ENCODE results near the gene ESPN.
"Not testable (repeated sequence)": the region's sequence is repeated elsewhere in the genome, so short reads cannot be mapped to it uniquely, and the experiment has no call there.

ESPN gene

DNA sequence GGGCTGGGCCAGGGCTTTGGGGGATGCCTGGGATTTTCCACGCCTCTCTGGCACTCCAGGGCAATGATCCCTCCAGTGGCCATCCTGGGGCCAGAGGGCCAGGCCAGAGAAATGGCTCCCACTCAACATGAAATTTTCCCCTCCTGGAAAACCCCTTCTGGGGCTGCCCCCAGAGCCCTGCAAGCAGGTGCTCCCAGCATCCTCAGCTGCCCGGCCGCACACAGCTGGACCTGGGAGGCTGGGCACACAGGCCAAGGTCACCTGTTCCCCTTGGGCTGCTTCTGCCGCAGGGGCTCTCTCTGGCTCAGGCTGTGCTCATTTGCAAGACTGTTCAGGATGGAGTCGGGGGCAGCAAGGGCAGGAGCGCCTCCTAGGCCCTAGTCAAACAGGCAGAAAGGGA is 3.9 kb downstream of the ESPN start:
- DNase-seq: not testable (repeated sequence)

DNA sequence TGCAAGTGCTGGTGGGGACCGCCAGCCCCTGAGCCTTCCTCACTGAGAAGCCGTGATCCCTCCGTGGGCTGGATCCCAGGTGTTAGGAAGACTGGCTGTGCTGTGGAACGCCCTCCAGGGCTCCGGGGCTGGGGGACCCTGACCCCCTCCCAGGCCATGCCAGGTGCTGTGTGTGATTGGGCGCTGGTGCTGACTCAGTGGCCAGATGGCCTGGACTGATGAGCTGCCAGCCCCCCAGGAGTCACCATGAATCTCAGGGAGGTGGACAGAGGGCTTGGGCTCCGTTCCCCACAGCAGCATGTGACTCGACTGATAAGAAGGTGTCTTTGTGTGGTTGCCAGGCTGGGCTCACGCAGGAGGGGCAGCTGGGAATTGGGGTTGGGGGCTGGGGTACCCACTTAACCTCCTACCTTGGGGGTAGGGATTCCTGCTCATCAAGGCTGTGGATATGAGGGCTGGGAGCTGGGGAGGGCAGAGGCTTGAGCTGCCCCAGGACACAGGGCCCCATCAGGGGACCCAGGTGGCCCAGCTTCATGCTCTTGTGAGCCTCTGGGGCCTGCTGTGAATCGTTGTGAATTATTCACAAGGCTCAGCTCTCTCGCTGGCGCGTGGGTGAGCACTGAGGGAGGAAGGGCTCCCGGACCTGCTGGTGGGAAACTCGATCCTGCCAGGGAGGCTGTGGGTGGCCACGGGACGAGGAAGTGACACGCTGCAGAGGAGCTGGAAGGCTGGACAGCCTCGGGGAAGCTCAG is 5.3 kb downstream of the ESPN start:
- not testable (repeated sequence) for DNase-seq

DNA sequence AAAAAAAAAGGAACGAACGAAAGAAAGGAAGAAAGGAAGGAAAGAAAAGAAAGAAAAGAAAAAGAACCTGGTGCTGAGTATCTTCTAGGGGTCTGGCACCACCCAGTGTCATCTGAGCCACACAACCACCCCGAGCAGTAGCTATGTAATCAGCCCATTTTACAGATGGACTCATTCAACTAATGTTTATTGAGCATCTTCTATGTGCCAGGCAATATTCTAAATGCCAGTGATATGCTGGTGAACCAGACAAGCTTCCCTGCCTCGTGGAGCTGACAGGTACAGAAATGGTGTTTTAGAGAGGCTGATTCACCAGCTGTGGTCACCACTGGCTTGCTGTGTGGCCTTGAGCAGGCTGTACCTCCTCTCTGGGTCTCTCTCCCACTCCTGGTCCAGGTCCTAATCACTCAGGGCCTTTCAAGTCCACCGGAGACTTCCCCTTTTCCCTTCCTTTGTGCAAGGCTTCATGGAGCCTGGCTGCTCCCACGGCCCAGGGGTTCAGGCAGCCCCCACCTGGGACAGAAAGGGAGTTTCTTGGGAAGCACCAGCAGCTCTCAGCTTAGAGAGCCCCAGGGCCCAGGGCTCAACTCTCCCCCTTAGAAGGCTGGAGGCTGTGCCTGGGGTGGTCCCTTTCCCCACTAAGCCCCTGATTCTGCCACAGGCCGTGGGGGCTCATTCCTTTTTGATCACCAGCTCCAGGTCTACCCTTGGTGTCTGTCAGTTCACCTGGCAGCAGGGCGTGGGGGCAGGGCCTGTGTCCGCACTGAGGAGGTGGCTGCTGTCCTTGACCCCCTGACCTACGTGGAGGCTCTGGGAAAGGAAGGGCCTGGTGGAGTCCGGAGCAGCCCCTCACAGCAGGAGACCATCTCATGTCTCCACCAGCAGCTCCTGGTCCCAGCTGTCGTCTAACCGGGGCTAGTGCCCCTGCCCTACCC is 7.3 kb downstream of the ESPN start:
- not testable (repeated sequence) for DNase-seq

DNA sequence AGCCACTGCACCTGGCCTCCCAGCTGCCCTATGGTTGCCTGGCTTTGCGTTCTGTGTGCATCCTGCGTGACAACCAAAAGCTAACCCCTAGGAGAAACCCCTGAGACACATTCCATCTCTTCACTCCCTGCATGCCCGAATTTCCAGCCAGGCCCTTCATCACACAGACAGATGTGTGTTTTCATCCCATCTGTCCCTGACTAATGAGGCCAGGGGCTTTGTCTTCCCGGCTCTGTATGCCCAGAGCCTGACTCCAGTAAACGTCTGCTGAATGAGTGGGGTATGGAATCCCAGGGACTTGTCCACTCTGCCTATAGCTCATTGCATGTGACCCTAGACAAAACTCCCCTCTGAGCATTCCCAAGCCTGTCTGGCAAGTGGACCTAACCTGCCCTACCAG is 9.6 kb downstream of the ESPN start:
- DNase-seq: no peak

DNA sequence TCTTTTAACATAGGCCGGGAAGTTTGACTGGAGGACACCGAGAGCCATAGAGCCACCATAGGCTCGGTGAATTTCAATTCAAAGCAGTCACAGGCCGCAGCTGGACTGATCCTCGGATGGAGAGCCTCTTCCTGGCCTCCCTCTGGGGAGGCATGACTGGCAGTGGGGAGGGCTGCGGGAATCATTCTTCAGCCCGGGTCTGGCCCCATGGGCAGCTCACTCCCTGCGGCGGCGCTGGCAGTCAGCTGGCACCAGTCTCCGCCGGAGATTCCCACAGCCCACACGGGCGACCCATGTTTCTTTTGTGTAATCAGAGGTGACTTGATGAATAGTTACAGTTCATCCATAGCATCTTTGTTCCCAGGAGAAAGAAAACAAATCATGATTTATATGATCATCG is 10.6 kb downstream of the ESPN start:
- no peak for DNase-seq

DNA sequence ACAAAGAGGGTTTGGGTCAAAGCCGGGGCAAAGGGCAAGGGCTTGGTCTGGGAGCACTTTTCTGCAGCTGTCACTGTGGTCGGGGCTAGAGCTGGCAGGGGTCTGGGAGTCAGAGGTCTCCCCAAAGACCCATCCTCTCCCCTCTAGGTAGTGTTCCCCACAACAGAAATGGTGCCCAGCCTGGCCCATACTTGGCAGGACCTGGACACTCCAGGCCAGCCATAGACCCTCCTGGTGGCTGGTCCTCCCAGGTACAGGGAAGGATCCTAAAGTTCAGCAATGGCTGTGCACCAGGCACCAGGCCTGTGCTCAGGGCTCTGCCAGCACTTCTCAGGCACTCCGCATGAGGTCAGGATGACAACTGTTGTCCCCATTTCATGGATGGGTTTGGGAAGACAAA is 11.0 kb downstream of the ESPN start:
- DNase-seq: no peak

DNA sequence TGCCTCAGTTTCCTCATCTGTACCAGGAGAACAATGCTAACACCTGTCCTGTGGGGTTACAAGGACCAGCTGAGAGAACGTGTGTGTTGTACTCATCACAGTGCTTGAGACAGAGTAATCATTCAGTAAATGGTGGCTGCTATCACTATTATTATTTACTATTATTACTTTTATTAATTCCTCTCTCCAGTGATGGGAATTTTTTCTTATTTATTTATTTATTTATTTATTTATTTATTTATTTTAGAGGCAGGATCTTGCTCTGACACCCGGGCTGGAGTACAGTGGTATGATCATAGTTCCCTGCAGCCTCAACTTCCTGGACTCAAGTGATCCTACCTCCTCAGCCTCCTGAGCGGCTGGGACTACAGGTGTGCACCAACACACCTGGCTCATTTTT is 11.7 kb downstream of the ESPN start:
- not testable (repeated sequence) for DNase-seq

DNA sequence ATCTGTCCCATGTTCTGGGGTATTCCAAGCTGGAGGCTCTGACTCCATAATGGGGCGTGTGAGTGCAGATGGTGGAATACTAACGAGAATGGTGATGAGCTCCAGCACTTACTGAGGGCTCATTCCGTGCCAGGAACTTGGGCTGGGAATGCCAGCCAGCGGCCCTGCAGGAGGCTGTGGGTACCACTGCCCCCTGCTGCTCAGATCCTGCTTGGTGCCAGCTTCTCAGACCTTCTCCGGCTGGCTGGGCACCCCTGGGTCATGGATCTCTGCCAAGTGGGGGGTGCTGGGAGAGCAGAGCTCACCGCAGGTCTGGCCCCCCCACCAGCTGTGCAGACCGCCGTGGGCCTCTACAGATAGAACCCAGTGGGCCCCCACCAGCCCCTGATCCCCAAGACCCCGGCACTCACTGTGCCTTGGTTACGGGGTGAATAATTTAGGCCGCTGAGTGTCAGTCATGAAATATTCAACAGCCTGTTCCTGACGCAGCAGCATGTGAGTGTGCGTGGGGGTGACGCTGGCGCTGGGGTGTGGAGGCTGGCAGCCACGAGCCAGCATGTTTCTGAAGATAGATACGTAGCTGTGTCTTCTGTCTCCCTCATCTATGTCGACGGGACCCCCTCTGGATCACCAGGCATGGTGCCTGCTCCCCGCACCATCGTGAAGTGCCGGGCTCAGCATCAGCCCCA is 12.6 kb downstream of the ESPN start:
- DNase-seq: not testable (repeated sequence)

DNA sequence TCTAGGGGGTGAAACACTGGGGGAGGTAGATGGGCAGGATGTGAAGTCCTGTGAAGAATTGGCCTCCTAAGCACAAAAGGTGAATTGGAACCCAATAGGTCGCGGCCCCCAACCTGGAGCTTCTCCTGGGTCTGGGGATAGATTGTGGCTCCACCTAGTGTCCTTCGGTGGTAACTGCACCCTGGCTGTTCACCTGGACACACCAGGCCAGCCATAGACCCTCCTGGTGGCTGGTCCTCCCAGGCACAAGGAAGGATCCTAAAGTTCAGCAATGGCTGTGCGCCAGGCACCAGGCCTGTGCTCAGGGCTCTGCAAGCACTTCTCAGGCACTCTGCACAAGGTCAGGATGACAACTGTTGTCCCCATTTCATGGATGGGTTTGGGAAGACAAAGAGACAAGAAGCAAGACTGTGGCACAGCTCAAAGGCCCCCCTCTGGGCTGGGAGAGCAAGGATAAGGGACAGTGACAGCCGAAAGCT is 13.5 kb downstream of the ESPN start:
- DNase-seq: peak; percentile 37 to 60 (median 45)

DNA sequence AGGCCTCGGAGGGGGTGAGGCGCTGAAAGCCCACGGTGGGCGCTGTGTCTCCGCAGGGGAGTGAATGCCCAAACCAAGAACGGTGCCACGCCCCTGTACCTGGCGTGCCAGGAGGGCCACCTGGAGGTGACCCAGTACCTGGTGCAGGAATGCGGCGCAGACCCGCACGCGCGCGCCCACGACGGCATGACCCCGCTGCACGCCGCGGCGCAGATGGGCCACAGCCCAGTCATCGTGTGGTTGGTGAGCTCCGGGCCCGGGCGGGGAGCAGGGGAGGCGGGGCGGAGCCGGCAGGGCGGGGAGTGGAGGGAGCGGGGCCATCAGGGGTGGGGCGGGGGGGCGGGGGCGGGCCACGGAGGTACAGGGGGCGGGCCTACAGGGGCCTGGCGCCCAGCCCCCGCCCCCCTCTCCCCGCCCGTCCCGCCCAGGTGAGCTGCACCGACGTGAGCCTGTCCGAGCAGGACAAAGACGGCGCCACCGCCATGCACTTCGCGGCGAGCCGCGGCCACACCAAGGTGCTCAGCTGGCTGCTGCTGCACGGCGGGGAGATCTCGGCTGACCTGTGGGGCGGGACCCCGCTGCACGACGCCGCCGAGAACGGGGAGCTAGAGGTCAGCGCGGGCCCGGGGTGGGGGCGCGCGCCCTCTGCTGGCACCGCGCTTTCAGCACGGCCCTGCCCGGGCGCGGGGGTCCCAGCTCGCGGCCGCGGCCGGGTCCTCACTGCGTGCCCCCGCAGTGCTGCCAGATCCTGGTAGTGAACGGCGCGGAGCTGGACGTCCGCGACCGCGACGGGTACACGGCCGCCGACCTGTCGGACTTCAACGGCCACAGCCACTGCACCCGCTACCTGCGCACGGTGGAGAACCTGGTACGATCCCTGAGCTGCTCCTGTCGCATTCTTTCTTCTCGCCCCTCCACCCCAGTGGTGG is 15.9 kb downstream of the ESPN start:
- peak; percentile 20 to 59 (median 44) for DNase-seq

DNA sequence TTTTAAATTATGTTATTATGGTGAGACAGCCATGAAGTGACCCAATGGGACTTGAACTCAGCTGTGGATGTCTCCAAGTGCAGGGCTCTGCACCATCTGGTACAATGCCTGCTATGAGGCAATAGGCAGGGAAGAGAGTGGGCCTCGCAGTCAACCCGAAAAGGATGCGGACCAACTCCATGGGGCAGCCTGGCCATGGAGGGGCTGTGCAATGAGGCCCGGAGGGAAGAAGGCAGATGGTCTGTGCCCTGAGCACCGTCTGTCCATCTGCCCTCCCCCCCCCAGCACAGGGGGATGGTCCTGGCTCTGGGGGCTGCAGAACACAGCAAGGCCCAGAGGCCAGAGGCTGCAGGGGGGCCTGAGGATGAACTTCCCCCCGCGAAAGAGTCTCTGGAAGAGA is 17.0 kb downstream of the ESPN start:
- no peak for DNase-seq

DNA sequence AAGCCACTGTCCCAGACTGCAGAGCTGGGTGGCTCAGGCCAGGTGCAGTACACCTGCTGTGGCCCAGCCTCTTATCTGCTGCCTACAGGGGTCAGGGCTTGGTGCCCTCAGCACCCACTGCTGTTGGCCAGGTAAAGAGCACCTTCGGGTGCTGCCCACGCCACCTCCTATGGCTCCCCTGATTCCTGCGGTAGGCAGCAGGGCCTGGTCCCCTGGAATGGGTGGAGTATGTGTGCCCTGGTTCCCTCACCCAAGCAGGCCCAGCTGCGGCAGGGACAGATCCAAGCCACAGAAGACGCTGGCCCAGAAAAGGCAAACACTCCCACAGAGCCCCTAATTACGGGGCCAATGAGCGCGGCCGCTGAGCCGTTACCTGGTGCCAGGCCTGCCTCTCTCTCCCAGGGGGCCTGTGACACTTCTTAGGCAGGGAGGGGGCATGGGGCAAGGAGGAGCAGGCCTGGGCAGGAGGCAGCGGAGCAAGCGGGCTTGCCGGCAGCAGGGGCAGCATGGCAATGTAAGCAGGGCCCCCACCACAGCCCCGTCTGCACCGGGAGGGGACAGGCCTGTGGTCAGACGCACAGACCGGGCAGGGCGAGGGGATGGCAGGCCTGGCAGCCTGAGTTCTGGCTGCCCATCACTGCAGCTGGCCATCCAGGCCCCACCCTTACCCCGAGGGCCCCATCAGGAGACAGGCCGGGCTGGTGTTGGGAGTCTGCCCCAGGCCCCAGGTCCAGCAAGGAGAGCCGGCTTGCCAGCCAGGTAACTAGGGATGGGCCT is 19.0 kb downstream of the ESPN start:
- no peak for DNase-seq

DNA sequence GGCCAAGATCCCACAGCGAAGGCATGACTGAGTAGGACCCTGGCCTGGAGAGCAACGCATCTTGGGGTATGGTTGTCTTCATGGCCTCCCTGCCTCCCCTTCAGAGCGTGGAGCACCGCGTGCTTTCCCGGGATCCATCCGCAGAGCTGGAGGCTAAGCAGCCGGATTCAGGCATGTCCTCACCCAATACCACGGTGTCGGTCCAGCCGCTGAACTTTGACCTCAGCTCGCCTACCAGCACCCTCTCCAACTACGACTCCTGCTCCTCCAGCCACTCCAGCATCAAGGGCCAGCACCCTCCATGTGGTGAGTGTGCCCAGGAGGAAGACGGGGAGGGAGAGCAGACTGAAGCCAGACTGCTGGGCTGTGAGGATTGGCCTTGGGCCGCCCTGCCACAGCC is 19.8 kb downstream of the ESPN start:
- no peak for DNase-seq

DNA sequence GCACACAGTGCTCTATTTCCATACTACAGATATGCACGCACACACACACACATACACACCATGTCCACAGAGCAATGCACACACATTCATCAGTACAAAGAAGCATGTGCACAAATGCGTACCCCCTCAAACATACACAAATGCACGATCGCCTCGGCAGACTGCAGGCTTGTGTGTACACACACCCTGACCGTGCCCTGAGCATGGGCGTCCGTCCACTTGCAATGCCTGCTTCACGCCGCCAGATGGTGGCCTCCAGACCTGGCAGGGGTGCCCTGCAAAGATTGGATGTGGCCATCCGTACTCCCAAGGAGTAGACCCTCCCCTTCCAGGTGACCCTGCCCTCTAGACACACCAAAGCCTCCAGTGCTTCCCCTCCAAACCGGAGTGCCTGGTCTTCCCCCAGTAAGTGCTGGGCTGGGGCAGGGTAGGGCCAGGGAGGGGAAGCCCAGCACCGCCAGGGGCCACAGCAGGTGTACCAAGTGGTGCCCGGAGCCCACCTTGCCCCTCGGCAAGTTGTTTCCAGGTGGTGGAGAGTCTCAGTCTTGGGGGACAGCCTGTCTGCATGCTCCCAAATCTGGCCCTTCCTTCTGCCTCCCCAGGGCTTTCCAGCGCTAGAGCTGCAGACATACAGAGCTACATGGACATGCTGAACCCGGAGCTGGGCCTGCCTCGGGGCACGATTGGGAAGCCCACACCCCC is 20.6 kb downstream of the ESPN start:
- no peak for DNase-seq

DNA sequence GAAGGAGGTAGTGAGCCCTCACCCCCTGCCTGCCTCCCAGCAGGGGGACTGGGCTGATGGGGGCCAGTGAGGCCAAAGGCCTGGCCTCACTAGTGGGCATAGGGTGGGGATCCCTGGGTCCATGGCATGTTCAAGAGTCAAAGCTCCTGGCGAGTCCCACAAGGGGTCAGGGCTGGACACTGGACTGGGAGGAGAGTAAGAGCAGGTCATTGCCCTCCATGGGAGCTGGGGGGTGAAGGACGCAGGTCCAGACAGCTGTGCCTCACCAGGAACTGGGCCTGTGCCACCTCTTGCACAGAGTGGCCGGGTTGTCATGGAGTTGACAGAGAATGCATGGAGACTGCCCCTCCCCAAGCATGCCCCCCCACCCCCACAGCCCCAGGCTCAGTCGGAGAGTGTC is 21.4 kb downstream of the ESPN start:
- DNase-seq: not testable (repeated sequence)

DNA sequence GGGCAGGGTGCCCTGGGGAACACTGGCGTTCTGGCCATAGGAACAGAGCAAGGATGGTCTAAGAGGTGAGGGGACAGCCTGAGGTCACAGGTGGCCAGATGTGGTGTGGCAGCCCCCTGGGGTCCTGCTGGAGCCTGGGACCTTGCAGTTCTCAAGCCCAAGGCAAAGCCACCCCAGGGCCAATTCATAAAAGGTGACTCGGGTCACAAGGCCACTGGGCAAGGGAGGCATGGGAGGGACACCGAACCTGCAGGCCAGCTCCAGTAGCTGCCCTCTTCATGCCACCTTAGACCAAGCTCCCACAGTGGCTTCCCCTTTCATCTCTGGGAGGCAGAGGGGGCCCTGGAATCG is 22.1 kb downstream of the ESPN start:
- DNase-seq: no peak

DNA sequence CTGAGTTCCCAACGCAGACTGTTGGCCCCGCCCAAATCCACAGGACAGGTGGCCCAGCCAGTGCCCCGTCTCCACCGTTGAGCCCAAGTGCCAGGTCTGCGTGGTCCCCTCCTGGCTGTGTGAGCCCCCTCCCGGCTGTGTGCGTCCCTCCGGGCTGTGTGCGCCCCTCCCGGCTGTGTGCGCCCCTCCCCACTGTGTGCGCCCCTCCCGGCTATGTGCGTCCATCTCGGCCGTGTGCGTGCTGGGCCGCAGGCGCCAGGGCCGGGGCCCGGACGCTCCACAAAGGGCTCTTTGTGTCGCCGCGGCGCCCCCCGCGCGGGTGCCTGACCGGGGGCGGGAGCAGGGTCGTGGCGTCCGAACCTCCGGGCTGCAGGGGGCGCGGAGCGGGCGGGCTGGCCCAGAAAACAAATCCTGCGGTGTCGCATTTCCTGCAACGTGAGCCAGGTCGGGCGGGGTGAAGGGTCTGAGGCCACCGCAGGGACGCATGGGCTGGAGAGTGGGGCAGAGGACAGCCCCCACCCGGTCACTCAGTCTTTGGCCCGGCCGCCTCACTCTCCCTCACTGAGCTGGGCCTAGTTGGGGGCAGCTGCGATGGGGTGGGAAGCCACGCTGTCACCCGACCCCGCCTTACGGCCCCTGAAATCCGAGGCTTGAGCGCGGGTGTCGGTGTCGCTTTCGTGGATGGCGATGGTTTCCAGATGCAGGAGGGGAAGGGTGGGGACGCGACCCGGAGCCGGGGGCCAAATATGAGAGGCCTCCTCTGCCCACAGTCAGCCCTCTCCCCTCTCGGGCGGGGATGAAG is 22.6 kb downstream of the ESPN start:
- DNase-seq: no peak

DNA sequence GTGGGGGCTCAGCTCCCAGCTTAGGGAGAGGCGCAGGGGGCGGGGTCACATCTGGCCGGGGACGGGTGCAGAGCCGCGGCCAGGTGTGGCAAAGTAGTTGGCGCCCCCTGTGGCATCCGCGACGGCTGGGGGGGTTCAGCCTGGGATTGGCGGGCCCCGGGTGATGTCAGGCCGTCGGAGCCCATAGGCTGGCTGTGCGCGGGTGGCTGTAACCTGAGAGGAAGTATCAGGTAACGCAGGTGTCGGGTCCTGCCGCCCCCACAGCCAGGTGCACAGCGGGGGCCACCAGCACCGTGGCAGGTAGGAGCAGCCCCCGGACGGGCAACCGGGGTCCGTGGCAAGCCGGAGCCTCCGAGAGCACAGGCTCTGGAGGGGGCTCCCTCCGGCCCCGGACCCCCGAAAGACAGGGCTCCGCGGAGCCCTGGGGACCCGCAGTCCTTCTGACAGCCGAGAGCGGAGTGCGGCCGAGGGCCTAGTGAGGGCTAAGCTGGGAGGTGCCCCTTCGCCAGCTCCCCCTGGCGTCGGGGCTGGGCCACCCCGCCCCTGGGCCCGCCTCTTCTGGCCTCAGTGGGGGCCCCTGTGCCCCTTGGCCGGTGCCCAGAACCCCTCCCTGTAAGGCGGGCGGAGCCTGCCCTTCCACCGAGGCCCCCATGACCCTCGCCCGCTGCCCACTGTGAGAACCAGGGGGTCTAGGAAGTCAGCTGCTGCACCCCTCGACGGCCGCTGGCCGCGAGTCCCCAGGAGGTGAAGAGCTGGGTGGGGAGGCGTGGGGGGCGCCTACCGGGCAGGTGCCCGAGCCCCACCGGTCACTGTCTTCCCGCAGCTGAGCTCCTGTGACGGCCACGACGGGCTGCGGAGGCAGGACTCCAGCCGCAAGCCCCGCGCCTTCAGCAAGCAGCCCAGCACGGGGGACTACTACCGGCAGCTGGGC is 23.5 kb downstream of the ESPN start:
- DNase-seq: no peak
